HepG2 (cell line): ENCODE data around the gene NKD1. TPM values are rescaled to one million over a fixed set of nuclear protein-coding genes. Genes with fewer than 3 reads are reported as not detected.

ENCODE experiments used
- CBX5 ChIP-seq: sonication (generic); formaldehyde crosslinking; IDR thresholded peaks from 2 replicates; pipeline ENCODE4 v1.4.0; 2020; ENCODE audit warnings: missing genetic modification reagents, borderline replicate concordance
- CERS6 ChIP-seq: sonication (generic); formaldehyde crosslinking; IDR thresholded peaks from 2 replicates; pipeline ENCODE4 v1.5.0; 2020; ENCODE audit warnings: missing genetic modification reagents
- CHD2 ChIP-seq: IDR thresholded peaks from 2 replicates; pipeline ENCODE4 v1.6.1; 2011; ENCODE audit warnings: low read depth, low read length, improper control_type of control experiment
- DPF2 ChIP-seq: sonication (generic); formaldehyde crosslinking; IDR thresholded peaks from 2 replicates; pipeline ENCODE4 v1.4.0; 2020; ENCODE audit warnings: mild to moderate bottlenecking, low read depth, missing genetic modification reagents, borderline replicate concordance
- FOSL1 ChIP-seq: sonication (generic); formaldehyde crosslinking; IDR thresholded peaks from 2 replicates; pipeline ENCODE4 v1.9.0; 2021; ENCODE audit warnings: missing genetic modification reagents, borderline replicate concordance
- FOXA3 ChIP-seq: IDR thresholded peaks from 2 replicates; pipeline ENCODE4 v1.6.1; 2016; ENCODE audit warnings: missing genetic modification reagents, missing compliant biosample characterization
- IKZF5 ChIP-seq: IDR thresholded peaks from 2 replicates; pipeline ENCODE4 v1.6.1; 2018; ENCODE audit warnings: missing genetic modification reagents, mild to moderate bottlenecking, missing compliant biosample characterization
- IRF2 ChIP-seq: IDR thresholded peaks from 2 replicates; pipeline ENCODE4 v1.6.1; 2018; ENCODE audit warnings: missing genetic modification reagents, missing compliant biosample characterization
- MAFG ChIP-seq: sonication (generic); formaldehyde crosslinking; IDR thresholded peaks from 2 replicates; pipeline ENCODE4 v1.5.1; 2020; ENCODE audit warnings: mild to moderate bottlenecking, missing genetic modification reagents
- NONO ChIP-seq, 2 experiments: fragments of 450-650 bp in 1 of 2; sonication (generic) in 1 of 2; formaldehyde crosslinking in 1 of 2; IDR thresholded peaks in 1 of 2; conservative IDR thresholded peaks in 1 of 2; 2 replicates each; pipeline versions ENCODE4 v1.6.1 to v1.8.0; 2017 to 2022; ENCODE audit warnings: mild to moderate bottlenecking in 1 of 2, missing genetic modification reagents in 1 of 2, moderate library complexity in 1 of 2
- PHF20 ChIP-seq: sonication (generic); formaldehyde crosslinking; IDR thresholded peaks from 2 replicates; pipeline ENCODE4 v1.5.0; 2020; ENCODE audit warnings: mild to moderate bottlenecking, missing genetic modification reagents
- RAD21 ChIP-seq: fragments of 450-650 bp; formaldehyde crosslinking; IDR thresholded peaks from 2 replicates; pipeline ENCODE4 v1.5.0; 2020; ENCODE audit warnings: mild to moderate bottlenecking
- SNRNP70 ChIP-seq: fragments of 200-400 bp; formaldehyde crosslinking; IDR thresholded peaks from 2 replicates; pipeline ENCODE4 v1.6.1; 2017; ENCODE audit warnings: mild to moderate bottlenecking, low read depth, low read length, moderate library complexity
- ZBTB33 ChIP-seq: sonication (generic); formaldehyde crosslinking; IDR thresholded peaks from 2 replicates; pipeline ENCODE4 v1.4.0; 2020; ENCODE audit warnings: missing genetic modification reagents
- ZNF292 ChIP-seq: sonication (generic); formaldehyde crosslinking; IDR thresholded peaks from 2 replicates; pipeline ENCODE4 v1.8.1; 2022; ENCODE audit warnings: mild to moderate bottlenecking, low read depth, missing genetic modification reagents, borderline replicate concordance
- ZNF350 ChIP-seq: sonication (generic); formaldehyde crosslinking; IDR thresholded peaks from 2 replicates; pipeline ENCODE4 v1.4.0; 2020; ENCODE audit warnings: mild to moderate bottlenecking, low read depth, missing genetic modification reagents, borderline replicate concordance
- ZNF430 ChIP-seq: sonication (generic); formaldehyde crosslinking; IDR thresholded peaks from 2 replicates; pipeline ENCODE4 v1.9.0; 2021; ENCODE audit warnings: mild to moderate bottlenecking, missing genetic modification reagents
- ZNF501 ChIP-seq: sonication (generic); formaldehyde crosslinking; IDR thresholded peaks from 2 replicates; pipeline ENCODE4 v1.5.1; 2020; ENCODE audit warnings: mild to moderate bottlenecking, moderate library complexity, missing genetic modification reagents
- ZNF782 ChIP-seq: sonication (generic); formaldehyde crosslinking; IDR thresholded peaks from 2 replicates; pipeline ENCODE4 v1.4.0; 2020; ENCODE audit warnings: missing genetic modification reagents, mild to moderate bottlenecking, borderline replicate concordance
- ZNF879 ChIP-seq: sonication (generic); formaldehyde crosslinking; IDR thresholded peaks from 2 replicates; pipeline ENCODE4 v1.8.1; 2023; ENCODE audit warnings: missing genetic modification reagents
- ZZZ3 ChIP-seq: sonication (generic); formaldehyde crosslinking; IDR thresholded peaks from 2 replicates; pipeline ENCODE4 v1.4.0; 2020; ENCODE audit warnings: missing genetic modification reagents, mild to moderate bottlenecking, borderline replicate concordance
- polyA plus RNA-seq, 8 experiments: library from polyadenylated mRNA; depleted of rRNA in 3 of 8; stranded (reverse) in 7 of 8; unstranded in 1 of 8; fragments of >200 nt; fragmentation: Illumina TruSeq in 4 of 8; extraction: Trizol in 4 of 8; gene quantifications; 2 replicates each; pipeline versions ENCODE4 v1.2.1 to v1.2.3, GENCODE V29; 2011 to 2016; ENCODE audit warnings: low read depth in 4 of 8, missing spikeins in 1 of 8, mixed read lengths in 1 of 8; ENCODE audit not compliant: insufficient read depth in 1 of 8
- total RNA-seq, 5 experiments: library from RNA; depleted of rRNA; stranded (reverse); fragments of >200 nt; fragmentation: Illumina TruSeq; extraction: Trizol; gene quantifications; 2 replicates each; pipeline ENCODE4 v1.2.3, GENCODE V29; 2016; ENCODE audit warnings: low read depth in 1 of 5
- TF ChIP-seq, protein P1 (sequence below): IDR thresholded peaks from 2 replicates; pipeline ENCODE4 v1.6.1; 2016; ENCODE audit warnings: missing compliant biosample characterization, missing genetic modification reagents, borderline replicate concordance
- TF ChIP-seq, protein P2 (sequence below): sonication (generic); formaldehyde crosslinking; IDR thresholded peaks from 2 replicates; pipeline ENCODE4 v1.4.0; 2020; ENCODE audit warnings: missing genetic modification reagents
- TF ChIP-seq, protein P3 (sequence below): IDR thresholded peaks from 2 replicates; pipeline ENCODE4 v1.6.1; 2012; ENCODE audit warnings: inconsistent platforms

NKD1 gene
- total and polyA plus RNA-seq, 2 of the 13 experiments (the other 11 are each of a cell fraction or from before 2014, with no cell fraction given), result 70.4 to 121 TPM

DNA sequence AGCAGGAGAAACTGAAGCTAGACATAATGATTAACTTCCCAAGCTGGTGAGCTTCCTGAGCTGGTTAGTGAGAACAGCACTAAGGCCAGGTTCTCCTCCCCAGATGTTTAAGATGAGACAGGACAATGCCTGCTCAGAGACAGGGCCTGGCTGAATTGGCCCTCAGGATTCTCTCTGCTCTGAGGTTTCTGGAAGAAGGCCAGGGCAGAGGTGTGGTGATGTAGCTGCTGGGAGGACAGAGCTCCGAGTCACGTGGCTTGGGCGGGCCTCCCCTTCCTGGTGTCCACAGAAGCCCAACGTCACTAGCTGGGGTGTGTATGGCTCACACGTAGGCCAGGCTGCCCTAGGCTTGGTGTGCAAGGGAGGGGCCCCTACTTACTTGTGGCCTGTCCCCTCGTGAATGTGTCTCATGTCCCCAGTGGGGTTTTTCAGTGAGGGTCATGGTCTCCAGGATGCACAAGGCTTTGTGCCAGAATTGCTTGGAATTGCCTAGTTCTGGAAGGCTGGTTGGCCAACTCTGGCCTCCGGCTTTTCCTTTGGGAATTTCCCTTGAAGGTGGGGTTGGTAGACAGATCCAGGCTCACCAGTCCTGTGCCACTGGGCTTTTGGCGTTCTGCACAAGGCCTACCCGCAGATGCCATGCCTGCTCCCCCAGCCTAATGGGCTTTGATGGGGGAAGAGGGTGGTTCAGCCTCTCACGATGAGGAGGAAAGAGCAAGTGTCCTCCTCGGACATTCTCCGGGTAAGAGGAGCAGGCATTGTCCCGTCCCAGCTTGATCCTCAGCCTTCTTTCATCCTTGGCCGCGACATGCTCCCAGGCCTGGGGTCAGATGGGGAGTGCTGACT, 148.6 kb downstream of the NKD1 start (continued):
- no peak for TF ChIP-seq IRF2 (CRISPR knock-in tag)
- TF ChIP-seq ZNF430 (CRISPR knock-in tag), result no peak
- no peak for TF ChIP-seq ZNF879 (CRISPR knock-in tag)
- no peak for TF ChIP-seq ZNF782 (CRISPR knock-in tag)
- no peak for TF ChIP-seq RAD21 (CRISPR knock-in tag)
- TF ChIP-seq, protein P1, sequence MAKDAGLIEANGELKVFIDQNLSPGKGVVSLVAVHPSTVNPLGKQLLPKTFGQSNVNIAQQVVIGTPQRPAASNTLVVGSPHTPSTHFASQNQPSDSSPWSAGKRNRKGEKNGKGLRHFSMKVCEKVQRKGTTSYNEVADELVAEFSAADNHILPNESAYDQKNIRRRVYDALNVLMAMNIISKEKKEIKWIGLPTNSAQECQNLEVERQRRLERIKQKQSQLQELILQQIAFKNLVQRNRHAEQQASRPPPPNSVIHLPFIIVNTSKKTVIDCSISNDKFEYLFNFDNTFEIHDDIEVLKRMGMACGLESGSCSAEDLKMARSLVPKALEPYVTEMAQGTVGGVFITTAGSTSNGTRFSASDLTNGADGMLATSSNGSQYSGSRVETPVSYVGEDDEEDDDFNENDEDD (CRISPR knock-in tag), result 0 out of 2 replicates have a peak, but pooled peaks have one; percentile 35
- no peak for TF ChIP-seq ZNF292
- no peak for TF ChIP-seq FOXA3 (CRISPR knock-in tag)
- TF ChIP-seq NONO (IDR thresholded peaks at IDR 0.05), result no peak
- no peak for TF ChIP-seq NONO (CRISPR knock-in tag; conservative IDR thresholded peaks at IDR 0.05)
- no peak for TF ChIP-seq ZBTB33 (CRISPR knock-in tag)
- 0 out of 2 replicates have a peak, but pooled peaks have one; percentile 11 for TF ChIP-seq CBX5
- no peak for TF ChIP-seq IKZF5
- TF ChIP-seq, protein P2, sequence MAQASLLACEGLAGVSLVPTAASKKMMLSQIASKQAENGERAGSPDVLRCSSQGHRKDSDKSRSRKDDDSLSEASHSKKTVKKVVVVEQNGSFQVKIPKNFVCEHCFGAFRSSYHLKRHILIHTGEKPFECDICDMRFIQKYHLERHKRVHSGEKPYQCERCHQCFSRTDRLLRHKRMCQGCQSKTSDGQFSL, result no peak
- TF ChIP-seq ZNF350, result peak; percentile 36; the same call in 1 of the 2 replicates
- TF ChIP-seq SNRNP70, result no peak
- no peak for TF ChIP-seq FOSL1
- TF ChIP-seq ZZZ3 (CRISPR knock-in tag), result 0 out of 2 replicates have a peak, but pooled peaks have one; percentile 33
- TF ChIP-seq PHF20, result no peak
- TF ChIP-seq DPF2 (CRISPR knock-in tag), result no peak
- TF ChIP-seq MAFG (CRISPR knock-in tag), result no peak
- TF ChIP-seq CHD2, result no peak
- no peak for TF ChIP-seq CERS6
- TF ChIP-seq, protein P3, sequence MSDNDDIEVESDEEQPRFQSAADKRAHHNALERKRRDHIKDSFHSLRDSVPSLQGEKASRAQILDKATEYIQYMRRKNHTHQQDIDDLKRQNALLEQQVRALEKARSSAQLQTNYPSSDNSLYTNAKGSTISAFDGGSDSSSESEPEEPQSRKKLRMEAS, result peak; percentile 30; the same call in 1 of the 2 replicates
- TF ChIP-seq ZNF501 (CRISPR knock-in tag), result no peak
